Embryonic facial prominence (tissue), 1 donor: Measurements from ENCODE around the gene LAMTOR1.
A peak's percentile ranks its signal among the peaks of the same experiment; 100 is the strongest.

Experiments
- DNase-seq: peaks from one replicate; pipeline ENCODE4 v3.0.0-alpha.2; 2016; ENCODE audit errors: extremely low spot score

LAMTOR1 gene

DNA sequence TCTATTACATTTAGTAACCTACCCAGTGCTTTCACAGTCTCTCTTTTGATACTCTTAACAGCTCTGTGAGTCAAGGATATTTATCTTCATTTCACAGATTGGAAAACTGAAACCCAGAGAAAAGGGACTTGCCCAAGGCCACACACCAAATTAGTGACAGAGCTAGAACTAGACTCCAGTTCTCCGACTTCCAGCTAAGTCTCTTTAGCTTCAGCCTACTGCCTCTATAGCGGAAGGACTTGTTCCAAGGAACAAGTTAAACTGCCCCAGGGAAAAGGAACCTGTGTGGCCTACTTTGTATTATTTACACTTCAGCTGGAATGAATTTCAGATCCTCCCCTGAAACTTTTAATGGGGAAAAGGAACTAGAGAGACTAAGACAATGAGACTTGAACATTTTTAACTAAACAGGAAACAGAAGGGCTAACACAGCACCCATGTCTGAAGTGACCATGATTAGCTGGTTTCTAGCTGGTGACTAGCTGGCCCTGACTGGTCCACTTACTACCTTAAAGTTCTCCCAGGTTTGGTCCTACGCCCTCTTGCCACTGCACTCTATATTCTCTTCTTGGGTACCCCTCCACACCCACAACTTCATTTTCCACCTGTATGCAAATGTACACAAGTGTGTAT lies 21.2 kb downstream of the LAMTOR1 start:
- DNase-seq, result no peak

DNA sequence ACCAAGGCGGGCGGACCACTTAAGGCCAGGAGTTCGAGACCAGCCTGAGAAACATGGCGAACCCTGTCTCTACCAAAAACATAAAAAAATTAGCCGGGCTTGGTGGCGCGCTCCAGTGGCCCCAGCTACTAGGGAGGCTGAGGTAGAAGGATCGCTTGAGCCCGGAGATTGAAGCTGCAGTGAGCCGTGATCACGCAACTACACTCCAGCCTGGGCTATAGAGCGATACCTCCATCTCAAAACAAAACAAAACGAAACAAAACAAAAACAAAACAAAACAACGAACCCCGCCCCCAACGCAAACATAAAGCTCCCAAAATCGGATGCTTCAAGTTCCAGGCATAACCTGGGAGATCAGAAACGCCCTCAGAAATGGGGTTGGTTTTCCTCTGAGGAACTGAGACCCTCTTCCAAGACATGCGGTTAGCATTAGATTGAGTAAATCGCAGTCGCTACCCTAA lies 21.9 kb downstream of the LAMTOR1 start:
- no peak for DNase-seq

DNA sequence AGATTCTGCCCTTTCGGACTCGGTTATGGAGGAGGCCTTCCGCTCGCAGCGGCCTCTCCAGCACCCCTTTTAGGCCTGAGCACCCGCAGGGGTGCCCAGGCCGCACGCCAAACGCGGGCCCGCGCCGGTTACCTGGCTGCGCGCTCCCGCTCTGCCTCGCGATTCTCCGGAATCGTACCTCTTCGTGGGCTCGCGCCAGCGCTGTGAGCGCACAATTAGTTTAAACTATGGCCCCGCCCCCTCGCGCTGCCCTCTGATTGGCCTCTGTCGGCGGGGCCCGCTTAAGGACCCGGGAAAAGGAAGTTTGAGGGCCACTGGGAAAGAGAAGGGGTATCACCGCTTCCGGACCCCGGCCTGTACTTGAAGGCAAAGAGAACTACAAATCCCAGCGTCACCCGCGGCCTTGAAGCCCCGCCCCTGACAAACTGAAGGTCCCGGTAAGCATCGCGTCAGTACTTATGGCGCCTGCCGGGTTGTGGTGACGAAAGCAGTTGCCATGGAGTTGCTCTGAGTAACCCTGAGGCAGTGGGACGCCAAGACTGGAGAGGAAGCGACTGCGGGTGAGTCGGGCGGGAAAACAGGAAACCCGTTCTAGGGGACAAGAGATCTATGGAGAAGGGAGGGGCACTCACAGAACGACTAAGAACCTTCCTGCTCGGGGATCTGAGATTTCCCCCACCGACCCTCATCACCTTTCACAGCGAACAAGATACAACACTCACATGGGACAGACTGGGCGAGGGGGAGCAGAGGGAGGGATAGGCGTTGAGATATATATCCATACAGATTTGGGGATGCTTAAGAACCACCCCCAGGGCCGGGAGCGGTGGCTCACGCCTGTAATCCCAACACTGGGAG lies 22.5 kb downstream of the LAMTOR1 start, which contains the start of the genes LRRC51 and NUMA1:
Gene LRRC51 (plus strand): TSS at position 525 of the 858 bp plus-strand sequence. CDS start 8,234 bp downstream, outside the sequence.
Gene NUMA1 (minus strand): TSS at position 217 of the 858 bp plus-strand sequence. CDS start 44,599 bp downstream, outside the sequence.
- peak; percentile 100 for DNase-seq

DNA sequence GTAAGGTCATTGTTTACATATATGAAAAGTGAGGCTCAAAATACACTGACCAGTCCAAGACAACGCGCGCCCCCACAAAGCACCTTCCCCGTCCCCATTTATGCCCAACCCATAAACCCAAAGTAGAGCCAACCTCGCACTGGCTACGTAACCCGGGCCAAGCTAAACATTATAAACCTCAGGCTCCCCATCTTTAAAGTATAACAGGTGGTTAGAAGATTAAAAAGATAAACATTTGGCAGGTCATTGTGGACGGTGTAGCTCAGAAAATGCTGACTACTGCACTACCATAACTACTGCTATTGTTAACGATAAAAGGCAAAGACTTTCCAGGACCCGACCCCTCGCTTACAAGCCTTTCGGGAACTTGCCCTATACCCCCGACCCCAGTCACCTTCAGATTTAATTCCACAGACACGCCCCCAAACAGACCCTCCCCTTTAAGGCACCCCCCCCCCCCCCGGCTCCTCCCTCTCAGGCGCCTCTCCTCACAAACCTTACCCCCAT lies 23.2 kb downstream of the LAMTOR1 start:
- DNase-seq, result no peak

DNA sequence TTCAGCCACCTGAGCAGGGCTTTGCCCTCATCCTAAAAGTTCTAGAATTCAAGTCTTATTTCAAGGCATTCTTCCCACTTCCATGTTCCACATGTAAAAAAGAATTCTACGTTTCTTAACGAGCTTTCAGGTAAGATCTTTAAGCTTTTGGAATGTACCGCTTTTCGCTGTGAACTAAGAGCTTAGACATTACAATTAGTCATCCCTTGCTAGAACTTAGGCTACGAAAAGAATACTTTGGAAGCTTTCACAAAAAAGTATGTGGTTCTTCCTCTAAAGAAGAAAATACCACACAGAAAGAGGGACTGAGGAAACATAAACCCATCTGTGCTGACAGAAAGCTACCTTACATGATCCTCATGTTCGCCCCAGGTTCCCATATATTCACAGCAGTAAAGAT lies 24.6 kb downstream of the LAMTOR1 start:
- no peak for DNase-seq

DNA sequence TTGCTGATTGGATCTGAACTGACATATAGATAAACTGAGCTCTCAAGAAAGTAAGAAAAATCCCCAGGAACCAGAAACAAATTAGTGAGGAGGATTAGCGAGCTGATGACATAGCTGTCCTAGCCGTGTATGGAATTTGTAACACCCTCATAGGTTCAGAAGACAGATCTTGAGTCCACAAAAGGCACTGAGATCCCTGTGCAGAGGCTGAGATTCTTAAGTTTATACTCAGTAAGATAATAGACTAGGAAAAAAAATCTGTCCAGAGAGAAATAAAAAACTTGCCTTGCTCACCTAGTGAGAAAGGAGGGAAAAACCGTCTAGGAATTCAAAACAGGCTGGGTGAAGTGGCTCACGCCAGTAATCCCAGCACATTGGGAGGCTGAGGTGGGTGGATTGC lies 27.3 kb downstream of the LAMTOR1 start:
- no peak for DNase-seq

DNA sequence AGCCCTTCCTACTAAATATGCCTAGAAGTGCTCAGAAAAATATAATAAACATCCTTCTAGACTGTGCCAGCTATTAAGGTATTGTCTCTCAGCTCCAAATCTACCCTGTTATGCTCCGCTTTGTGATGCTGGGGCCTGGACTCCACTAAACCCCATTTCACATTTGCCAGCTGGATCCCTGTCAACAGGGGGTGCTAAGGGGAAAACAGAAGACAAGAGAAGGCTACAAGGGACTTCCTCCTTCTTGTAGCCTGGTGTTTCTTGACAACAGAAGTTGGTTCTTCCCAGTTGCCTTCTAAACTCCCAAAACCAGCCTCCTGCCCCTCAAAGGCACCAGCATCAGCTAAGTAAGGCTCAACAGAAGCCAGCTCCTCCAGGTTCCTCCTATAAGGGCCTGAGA lies 28.0 kb downstream of the LAMTOR1 start:
- no peak for DNase-seq

DNA sequence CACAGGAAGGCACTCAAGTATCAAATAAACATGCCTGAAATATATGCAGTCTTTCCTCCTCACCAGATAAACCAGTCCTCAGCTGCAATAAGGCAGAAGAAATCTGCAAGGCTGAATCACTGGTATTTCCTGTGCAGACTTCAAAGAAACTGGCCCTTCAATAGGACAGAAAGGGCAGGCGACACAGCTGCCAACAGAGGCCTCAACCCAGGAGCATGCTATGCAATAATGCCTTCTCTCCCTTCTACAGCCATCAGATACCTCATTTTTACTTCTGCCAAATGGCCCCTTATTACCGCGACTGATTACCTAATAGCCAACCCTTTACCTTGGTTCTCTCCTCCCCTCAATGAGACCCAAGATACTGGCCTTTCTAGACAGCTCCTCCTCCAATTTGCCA lies 30.7 kb downstream of the LAMTOR1 start:
- DNase-seq, result no peak

DNA sequence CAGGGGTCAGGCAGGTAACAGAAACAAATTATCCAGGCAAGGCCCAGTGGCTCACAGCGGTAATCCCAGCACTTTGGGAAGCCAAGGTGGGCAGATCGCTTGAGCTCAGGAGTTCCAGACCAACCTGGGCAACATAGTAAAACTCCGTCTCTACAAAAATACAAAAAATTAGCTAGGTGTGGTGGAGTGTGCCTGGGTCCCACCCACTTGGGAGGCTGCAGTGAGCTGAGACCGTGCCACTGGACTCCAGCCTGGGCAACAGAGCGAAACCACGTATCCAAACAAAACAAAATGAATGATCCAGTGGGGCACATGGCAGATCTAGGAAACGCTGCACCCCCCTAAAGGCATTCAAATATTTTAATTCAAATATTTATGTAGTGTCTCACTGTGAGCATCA lies 32.6 kb downstream of the LAMTOR1 start:
- DNase-seq, result no peak

DNA sequence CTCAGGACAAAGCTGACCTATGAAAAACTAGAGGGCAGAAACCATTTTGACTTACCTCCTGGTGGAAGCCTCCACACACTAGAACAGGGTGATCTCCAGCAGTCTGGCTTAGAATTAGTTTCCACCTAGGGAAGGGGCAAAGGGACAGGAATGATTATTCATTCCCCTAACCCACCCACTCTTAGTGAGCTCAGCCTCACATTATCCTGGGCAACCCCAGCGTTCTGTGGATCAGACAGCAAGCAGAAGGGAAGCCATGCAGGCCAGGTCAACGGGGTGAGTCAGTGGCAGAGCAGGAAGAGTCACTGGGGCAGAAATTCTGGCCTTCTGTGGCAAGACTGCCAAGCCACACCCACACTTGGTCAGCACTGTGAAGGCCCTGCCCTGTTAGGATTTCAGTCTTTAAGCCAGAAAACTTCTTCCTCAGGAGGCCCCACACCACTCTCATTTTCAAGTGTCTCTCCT lies 33.3 kb downstream of the LAMTOR1 start:
- DNase-seq, result no peak

DNA sequence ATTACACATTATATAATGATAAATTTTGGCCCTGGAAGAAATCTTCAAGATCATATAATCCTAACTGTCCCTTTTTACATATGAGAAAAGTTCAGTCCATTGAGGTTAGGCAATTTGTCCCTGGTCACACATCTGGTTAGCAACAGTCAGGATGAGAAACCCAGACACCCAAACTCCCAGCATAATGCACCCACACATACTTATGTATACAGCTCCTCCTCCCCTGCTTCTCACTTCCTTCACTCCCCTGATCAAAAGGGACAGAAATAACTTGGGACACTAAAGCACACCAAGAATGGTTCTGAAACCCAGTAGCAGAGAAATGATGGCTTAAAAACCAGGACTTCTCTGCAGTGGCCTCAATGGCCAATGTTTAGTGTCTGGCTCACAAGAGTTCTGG lies 33.9 kb downstream of the LAMTOR1 start:
- DNase-seq, result no peak

DNA sequence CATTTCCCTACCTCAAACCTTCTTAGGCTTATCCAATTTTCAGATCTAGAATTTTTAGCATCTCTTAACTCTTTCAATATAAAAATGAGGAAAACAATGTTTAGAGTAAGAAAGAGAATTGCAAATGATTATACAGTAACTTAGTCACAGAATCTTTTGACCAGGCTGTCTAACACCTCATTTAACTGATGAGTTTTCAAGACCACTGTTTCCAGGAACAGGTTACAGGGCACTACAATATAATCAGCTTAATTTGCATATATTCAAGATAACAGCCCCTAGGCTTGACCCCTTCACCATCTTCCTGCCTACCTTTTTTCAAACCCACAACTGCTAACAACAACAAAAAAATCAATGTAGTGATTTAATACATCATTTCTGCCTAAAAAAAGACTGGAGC lies 35.4 kb downstream of the LAMTOR1 start:
- DNase-seq, result no peak

DNA sequence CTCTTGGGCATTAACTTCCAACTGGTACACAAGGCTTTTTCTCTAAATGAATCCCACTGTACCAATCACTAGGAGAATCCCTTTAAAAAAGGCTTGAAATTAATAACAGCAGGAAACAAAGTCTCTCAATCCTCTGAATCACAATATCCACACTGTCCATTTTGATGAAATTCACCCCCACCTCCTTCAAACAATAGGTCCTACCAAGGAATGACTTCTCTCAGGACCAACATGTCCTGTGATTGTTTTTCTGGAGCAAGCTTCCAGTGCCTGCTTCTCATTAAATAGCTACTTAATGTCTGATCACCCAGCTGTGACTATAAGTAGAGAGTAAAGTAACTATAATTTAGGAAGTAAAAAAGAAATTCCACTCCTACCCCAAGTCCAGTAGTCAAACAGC lies 35.8 kb downstream of the LAMTOR1 start:
- DNase-seq, result no peak

DNA sequence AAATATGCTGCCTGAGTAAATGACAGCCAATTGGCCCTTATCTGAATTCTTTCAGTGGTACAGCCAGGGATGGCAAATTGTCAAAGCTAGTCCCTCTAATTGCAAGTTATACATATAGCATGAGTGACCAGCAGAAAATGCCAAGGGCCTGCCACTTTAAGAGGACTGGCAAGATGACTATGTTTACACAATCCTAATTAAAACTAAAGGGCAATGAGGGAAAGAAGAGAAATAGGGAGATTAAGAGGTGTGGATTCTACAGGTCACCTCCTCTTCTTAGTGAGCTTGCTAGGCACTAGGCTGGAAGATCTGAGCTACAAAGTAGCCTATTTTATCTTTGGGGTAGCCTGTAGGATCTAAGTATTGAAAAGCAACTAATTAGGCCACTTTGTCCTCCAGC lies 36.2 kb downstream of the LAMTOR1 start:
- no peak for DNase-seq

DNA sequence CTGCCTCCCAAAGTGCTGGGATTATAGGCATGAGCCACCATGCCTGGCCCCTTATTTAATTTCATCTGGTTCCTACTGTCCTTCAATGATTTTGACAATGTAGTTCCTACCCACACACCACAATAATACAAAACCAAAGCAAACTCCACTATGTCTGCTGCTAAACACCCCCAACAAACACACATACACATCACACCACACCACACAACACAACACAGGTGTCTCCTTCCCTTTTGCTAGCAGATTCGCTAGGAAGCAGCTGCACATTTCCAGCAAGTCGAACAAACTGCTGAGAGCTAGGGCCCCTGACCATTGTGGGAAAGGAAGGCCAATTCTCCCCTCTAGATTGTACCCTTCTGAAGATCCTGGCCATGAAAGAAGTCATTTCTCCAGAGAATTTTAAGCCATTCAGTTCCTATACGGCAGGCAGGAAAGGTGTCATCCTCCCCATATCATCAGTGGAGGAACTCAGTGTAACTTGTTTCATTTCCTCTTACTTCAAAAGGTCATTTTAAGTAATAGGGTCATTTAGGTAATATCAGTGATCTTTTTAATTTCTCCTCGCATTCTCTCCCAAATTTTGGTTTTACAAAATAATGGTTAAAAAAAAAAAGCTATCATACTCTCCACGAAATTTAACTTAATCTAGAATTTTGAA lies 41.2 kb downstream of the LAMTOR1 start:
- no peak for DNase-seq

DNA sequence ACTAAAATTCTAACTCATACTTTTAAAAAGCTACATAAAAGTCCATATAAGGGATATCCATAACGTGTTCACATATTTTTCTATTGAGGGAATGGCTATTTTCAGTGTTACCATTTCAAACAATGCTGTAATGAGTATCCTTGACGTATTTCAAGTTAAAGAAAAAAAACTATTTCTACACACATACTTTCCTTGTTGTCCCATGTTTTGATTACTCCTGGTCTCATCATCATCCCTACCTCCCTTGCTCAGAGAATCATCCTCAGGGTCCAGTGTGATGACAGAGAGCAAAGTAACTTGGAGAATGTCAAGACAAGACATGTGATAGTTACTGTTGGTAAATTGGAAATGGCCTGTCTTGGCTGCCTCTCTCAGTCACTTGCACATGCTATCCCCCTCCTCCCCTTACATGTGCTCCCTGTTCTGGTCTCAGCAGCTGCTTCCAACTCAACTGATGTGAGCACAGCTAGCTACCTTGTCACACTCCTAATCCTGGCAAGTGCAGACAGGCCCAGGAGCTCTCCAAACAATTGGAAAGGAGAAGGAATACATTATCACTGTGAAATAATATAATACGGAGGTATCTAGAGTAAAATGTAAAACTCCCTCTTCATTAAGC lies 44.6 kb downstream of the LAMTOR1 start:
- no peak for DNase-seq

DNA sequence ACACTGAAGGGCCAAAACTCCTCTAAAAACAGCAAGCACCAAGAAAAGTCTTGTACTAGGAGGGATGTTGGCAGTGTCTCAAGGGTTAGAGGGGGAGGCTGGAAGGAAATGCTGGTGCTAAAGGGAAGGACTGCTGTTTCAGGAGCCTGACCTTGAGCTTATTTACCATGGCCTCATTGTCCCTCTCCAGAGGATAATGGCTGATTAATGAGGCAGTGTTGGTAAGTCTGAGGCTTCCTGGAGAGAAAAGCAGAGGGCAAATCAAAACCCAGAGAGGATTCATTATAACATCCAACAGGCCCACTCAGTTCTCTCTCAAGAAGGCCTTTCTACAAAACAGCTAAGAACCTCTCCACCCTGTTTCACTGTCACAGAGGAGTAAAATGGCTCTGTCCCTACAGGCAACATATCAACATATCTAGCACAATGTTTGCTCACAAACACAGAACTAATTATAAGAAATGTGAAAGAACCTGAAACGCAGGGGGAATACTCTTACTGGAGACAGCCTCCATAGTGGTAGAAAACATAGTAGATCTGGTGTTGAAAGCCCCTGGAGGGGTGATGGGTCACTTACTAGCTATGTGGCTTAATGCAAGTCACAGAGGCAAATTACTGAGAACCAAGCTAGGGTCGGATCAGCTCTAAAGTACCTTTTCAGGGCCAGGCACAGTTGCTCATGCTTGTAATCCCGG lies 54.2 kb downstream of the LAMTOR1 start:
- no peak for DNase-seq
